Esophagus muscularis mucosa (tissue), 4 donors: ENCODE data around the gene MCRIP2. TPM values are rescaled to one million over a fixed set of nuclear protein-coding genes. Genes with fewer than 3 reads are reported as not detected.

Experiments used
- DNase-seq: peaks from one replicate; pipeline ENCODE4 v3.0.0-alpha.2; 2017; ENCODE audit errors: extremely low spot score
- H3K27ac ChIP-seq, 4 donors: fragments of 200-600 bp; sonication (generic); replicated peaks in 1 of 4; 1 replicate in 3 of 4; 2 replicates in 1 of 4; pipeline ENCODE4 v1.5.1; 2016 to 2019; ENCODE audit warnings: mild to moderate bottlenecking in 1 of 4
- H3K27me3 ChIP-seq, 4 donors: fragments of 200-600 bp; sonication (generic); one replicate each; pipeline versions ENCODE4 v1.5.1 to v1.6.0; 2016 to 2019
- H3K36me3 ChIP-seq, 4 donors: fragments of 200-600 bp; sonication (generic); one replicate each; pipeline ENCODE4 v1.5.1; 2016 to 2019
- H3K4me1 ChIP-seq, 4 donors: fragments of 200-600 bp; sonication (generic); one replicate each; pipeline ENCODE4 v1.5.1; 2016 to 2019
- H3K4me3 ChIP-seq, 4 donors: fragments of 200-600 bp; sonication (generic); 1 replicate in 2 of 4; 2 replicates in 2 of 4; pipeline ENCODE4 v1.5.1; 2016 to 2019; ENCODE audit warnings: mild to moderate bottlenecking in 4 of 4, moderate library complexity in 1 of 4
- H3K9me3 ChIP-seq, 4 donors: fragments of 200-600 bp; sonication (generic); 1 replicate in 3 of 4; 2 replicates in 1 of 4; pipeline ENCODE4 v1.5.1; 2016 to 2019
- CTCF ChIP-seq, 3 experiments: fragments of 200-600 bp in 2 of 3; fragments of 450-650 bp in 1 of 3; sonication (generic) in 2 of 3; IDR thresholded peaks; one replicate each; pipeline ENCODE4 v1.5.1; 2017 to 2019; ENCODE audit warnings: antibody characterized with exemption in 3 of 3, mild to moderate bottlenecking in 2 of 3, moderate library complexity in 1 of 3
- EP300 ChIP-seq: sonication (generic); formaldehyde crosslinking; IDR thresholded peaks from one replicate; pipeline ENCODE4 v1.6.1; 2017; ENCODE audit warnings: antibody characterized with exemption
- POLR2A ChIP-seq: fragments of 450-650 bp; IDR thresholded peaks from one replicate; pipeline ENCODE4 v1.6.1; 2017; ENCODE audit warnings: antibody characterized with exemption, moderate library complexity, mild to moderate bottlenecking, low read depth
- POLR2AphosphoS5 ChIP-seq, 2 donors: sonication (generic); formaldehyde crosslinking; IDR thresholded peaks; one replicate each; pipeline ENCODE4 v1.6.1; 2017; ENCODE audit warnings: antibody characterized with exemption in 2 of 2
- WGBS: methylation state at CpG from one replicate; pipeline ENCODE4 v1.1.5; 2018; 5-methylcytosine and 5-hydroxymethylcytosine counted together
- intact Hi-C: fragments of 100-400 bp; cut with DNase I; formaldehyde crosslinking; loops from one replicate; pipeline ENCODE4 v1.15.1; 2023
- total RNA-seq, 4 donors: library from RNA; depleted of rRNA; stranded (reverse); fragments of >200 nt; gene quantifications; one replicate each; pipeline versions ENCODE4 v1.1.0 to v1.2.1, GENCODE V29; 2016

MCRIP2 gene
- total RNA-seq, 4 donors from 2014 or later, result 50.7 to 65.4 (median 59.1) TPM

GRCh38 chr16:673399-673991, 31.9 kb downstream of the MCRIP2 start:
- 90% methylated on average over 7 of the region's 18 CpGs for WGBS
- Histone ChIP-seq H3K36me3 (peaks cover 42 to 56% (median 50%) of the 10 kb centered on the region in 4 donors), H3K4me1 (peaks cover 19 to 42% (median 34%) of the 10 kb centered on the region in 4 donors)

GRCh38 chr16:674214-674881, 32.7 kb downstream of the MCRIP2 start:
- H3K36me3 ChIP-seq, result peaks cover 42 to 49% (median 46%) of the 10 kb centered on the region in 4 donors

More at GRCh38 chr16:673399-673991, 31.9 kb downstream of the MCRIP2 start:
- TF ChIP-seq CTCF (IDR thresholded peaks at IDR 0.05), result no peak
- TF ChIP-seq EP300, result no peak
- TF ChIP-seq POLR2AphosphoS5 (IDR thresholded peaks at IDR 0.05), result no peak
- TF ChIP-seq POLR2A, result no peak
- H3K4me3 ChIP-seq, result no peak overlapping the region
- intact Hi-C loops, result no loop called here
- no peak overlapping the region for H3K27ac ChIP-seq
- peaks cover 0 to 5% (median 0%) of the 10 kb centered on the region in 4 donors for H3K27me3 ChIP-seq
- no peak for DNase-seq
- H3K9me3 ChIP-seq, result no peaks in the 10 kb centered on the region

GRCh38 chr16:674968-675883, 33.6 kb downstream of the MCRIP2 start, which contains the start of gene RHBDL1:
RHBDL1 (plus strand) TSS chr16:675671; CDS start chr16:675791, 120 bp downstream.
- WGBS, result 23% methylated on average over 17 of the region's 73 CpGs
- Histone ChIP-seq H3K4me1 (peaks cover 18 to 36% (median 31%) of the 10 kb centered on the region in 4 donors), H3K9me3 (no peaks in the 10 kb centered on the region), H3K36me3 (peaks cover 35 to 40% (median 38%) of the 10 kb centered on the region in 4 donors), H3K27me3 (peaks cover 0 to 5% (median 0%) of the 10 kb centered on the region in 4 donors), H3K4me3 (peak within 1 kb of the TSS; percentile 47 to 60 (median 48)), H3K27ac (peak within 1 kb of the TSS; percentile 14 to 63 (median 40))
- DNase-seq, result no peak
- intact Hi-C loops, result no loop called here
- TF ChIP-seq EP300 (no peak), POLR2AphosphoS5 (IDR thresholded peaks at IDR 0.05) (no peak), CTCF (IDR thresholded peaks at IDR 0.05) (no peak)

More at GRCh38 chr16:674214-674881, 32.7 kb downstream of the MCRIP2 start:
- Histone ChIP-seq H3K9me3 (no peaks in the 10 kb centered on the region), H3K4me3 (no peak overlapping the region), H3K4me1 (peaks cover 16 to 39% (median 31%) of the 10 kb centered on the region in 4 donors), H3K27ac (peak overlapping the region in 2 of 4 donors; percentile 11 to 14), H3K27me3 (peaks cover 0 to 5% (median 0%) of the 10 kb centered on the region in 4 donors)
- 86% methylated on average over 16 of the region's 22 CpGs for WGBS
- no peak for TF ChIP-seq EP300
- TF ChIP-seq CTCF (IDR thresholded peaks at IDR 0.05), result no peak
- TF ChIP-seq POLR2A, result no peak
- TF ChIP-seq POLR2AphosphoS5 (IDR thresholded peaks at IDR 0.05), result no peak
- DNase-seq, result no peak
- intact Hi-C loops, result no loop called here

- Histone ChIP-seq H3K4me1 (peaks cover 22 to 43% (median 34%) of the 10 kb centered on the region in 4 donors), H3K27ac (peak overlapping the region in 3 of 4 donors; percentile 30 to 63 (median 49)), H3K9me3 (no peaks in the 10 kb centered on the region), H3K4me3 (peak overlapping the region; percentile 47 to 60 (median 48)), H3K27me3 (peaks cover 0 to 5% (median 0%) of the 10 kb centered on the region in 4 donors), H3K36me3 (peaks cover 27 to 32% (median 30%) of the 10 kb centered on the region in 4 donors)
- TF ChIP-seq CTCF (IDR thresholded peaks at IDR 0.05) (no peak), POLR2A (no peak), EP300 (no peak), POLR2AphosphoS5 (IDR thresholded peaks at IDR 0.05) (no peak)
- intact Hi-C loops, result no loop called here
- WGBS, result 23% methylated on average over 4 of the region's 25 CpGs
- DNase-seq, result no peak
Observed at GRCh38 chr16:675884-676564, 34.4 kb downstream of the MCRIP2 start.
